Hepatocyte (in vitro differentiated cells): Measurements from ENCODE around the gene PCDH7.

Experiments used
- CTCF ChIP-seq: fragments of 200-600 bp; sonication (generic); IDR thresholded peaks from 2 replicates; pipeline ENCODE4 v1.5.1; 2016; ENCODE audit warnings: antibody characterized with exemption, mild to moderate bottlenecking; ENCODE audit not compliant: poor library complexity
- EZH2 ChIP-seq: fragments of 200-600 bp; sonication (generic); IDR thresholded peaks from 2 replicates; pipeline ENCODE4 v1.6.1; 2016; ENCODE audit warnings: antibody characterized with exemption, mild to moderate bottlenecking, borderline replicate concordance
- EZH2phosphoT487 ChIP-seq: fragments of 200-600 bp; sonication (generic); IDR thresholded peaks from one replicate; pipeline ENCODE4 v1.6.1; 2018; ENCODE audit warnings: antibody characterized with exemption, mild to moderate bottlenecking, low read depth, moderate library complexity; ENCODE audit not compliant: unreplicated experiment, severe bottlenecking

GRCh38 chr4:30728311-30728710, 8.1 kb downstream of the PCDH7 start:
- TF ChIP-seq CTCF: no peak
- TF ChIP-seq EZH2phosphoT487: no peak
- no peak for TF ChIP-seq EZH2
